Midbrain (tissue), 1 donor: ENCODE data around the gene HTR1E.
"Not testable (repeated sequence)": the region's sequence is repeated elsewhere in the genome, so short reads cannot be mapped to it uniquely, and the experiment has no call there.

Experiments used
- DNase-seq: peaks from one replicate; lab custom pipeline; 2025; lab: John Stamatoyannopoulos, UW

Gene HTR1E

DNA sequence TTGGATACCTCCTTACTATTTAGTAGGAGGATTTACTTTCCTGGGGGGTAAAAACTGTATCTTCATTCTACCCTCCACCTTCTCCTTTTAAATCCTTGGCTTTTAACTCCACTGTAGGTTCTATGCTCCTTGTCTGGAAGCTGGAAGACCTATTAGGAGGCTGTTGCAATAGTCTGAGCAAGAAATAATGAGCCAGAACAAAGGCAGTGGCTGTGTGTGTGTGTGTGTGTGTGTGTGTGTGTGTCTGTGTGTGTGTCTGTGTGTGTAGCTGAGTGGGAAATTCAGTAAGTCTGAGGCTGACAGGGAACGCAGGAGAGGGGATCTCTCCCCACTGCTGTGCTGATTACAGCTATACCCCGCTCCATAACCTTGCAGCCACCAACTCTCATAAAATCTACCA, 35.8 kb downstream of the HTR1E start:
- no peak for DNase-seq

- no peak for DNase-seq
Observed at GRCh38 chr6:86978251-86978650, 40.9 kb downstream of the HTR1E start.

GRCh38 chr6:87001494-87001893, 64.2 kb downstream of the HTR1E start:
- DNase-seq, result no peak

- DNase-seq, result not testable (repeated sequence)
Observed at GRCh38 chr6:87002391-87002790, 65.1 kb downstream of the HTR1E start.

- not testable (repeated sequence) for DNase-seq
Observed at GRCh38 chr6:87006541-87006940, 69.2 kb downstream of the HTR1E start.

DNA sequence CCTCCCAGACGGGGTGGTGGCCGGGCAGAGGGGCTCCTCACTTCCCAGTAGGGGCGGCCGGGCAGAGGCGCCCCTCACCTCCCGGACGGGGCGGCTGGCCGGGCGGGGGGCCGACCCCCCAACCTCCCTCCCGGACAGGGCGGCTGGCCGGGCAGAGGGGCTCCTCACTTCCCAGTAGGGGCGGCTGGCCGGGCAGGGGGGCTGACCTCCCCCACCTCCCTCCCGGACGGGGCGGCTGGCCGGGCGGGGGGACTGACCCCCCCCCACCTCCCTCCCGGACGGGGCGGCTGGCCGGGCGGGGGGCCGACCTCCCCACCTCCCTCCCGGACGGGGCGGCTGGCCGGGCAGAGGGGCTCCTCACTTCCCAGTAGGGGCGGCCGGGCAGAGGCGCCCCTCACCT, 72.3 kb downstream of the HTR1E start:
- DNase-seq, result not testable (repeated sequence)

DNA sequence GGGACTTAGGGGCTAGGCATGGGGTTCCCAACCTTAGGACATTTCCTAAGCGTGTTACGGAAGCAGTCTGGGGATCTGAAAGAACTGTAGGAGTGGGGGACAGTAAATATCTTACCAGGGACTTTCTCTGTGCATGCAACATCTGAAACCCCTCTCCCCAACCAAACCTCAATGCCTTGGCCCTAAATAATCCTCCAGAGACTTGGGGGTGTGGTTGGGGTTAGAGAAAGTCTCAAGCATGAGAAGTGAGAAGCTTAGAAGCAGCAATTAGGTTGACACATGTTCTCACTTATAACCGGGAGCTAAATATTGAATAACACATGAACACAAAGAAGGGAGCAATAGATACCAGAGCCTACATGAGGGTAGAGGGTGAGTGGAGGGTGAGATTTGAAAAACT, 74.7 kb downstream of the HTR1E start:
- no peak for DNase-seq

- no peak for DNase-seq
Observed at GRCh38 chr6:87012743-87013142, 75.4 kb downstream of the HTR1E start.

GRCh38 chr6:87016772-87017171, 79.4 kb downstream of the HTR1E start:
- DNase-seq, result no peak

GRCh38 chr6:87027021-87027420, 89.7 kb downstream of the HTR1E start:
- DNase-seq, result no peak

GRCh38 chr6:87029711-87030314, 92.5 kb downstream of the HTR1E start:
- DNase-seq, result peak; percentile 14

DNA sequence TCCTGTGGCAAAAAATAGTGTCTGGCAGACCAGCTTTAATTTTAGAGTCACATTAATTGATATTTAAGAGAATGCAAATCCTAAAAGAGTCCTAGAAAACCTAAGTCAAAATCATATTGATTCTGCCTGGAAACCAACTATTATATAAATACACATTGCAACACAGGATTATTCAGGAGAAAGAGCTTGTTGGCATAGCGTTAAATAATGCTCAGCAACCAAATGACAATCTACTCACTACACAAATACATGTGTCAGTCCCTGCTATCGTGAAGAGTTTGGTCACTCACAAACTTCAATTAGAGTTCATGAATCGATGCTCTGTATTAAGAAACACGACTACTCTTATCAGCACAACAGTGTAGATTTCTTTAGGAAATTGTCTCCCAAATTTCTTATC, 103.4 kb downstream of the HTR1E start:
- no peak for DNase-seq

DNA sequence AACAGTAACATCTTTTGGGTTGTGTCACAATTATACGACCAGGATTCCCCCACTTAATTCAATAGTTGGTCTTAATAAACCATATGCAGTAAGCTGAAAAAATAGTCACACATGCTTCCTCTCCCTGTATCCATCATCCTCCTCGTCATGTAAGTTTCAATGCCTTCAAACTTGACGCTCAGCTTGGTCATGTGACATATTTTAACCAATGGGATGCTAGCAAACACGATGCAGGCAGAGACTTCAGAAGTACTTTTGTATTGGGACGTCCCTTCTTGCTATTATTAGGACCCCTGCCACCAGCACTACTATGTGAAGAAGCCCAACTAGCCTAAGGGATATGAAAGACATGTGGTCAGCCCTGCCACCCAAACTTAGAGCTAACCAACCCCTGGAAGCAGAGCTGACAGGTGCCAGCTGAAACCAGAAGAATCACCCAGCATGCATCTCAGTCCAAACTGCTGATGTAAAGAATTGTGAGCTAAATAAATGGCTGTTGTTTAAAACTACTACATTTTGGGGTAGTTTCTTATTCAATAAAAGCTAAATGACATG, 108.3 kb downstream of the HTR1E start:
- no peak for DNase-seq

DNA sequence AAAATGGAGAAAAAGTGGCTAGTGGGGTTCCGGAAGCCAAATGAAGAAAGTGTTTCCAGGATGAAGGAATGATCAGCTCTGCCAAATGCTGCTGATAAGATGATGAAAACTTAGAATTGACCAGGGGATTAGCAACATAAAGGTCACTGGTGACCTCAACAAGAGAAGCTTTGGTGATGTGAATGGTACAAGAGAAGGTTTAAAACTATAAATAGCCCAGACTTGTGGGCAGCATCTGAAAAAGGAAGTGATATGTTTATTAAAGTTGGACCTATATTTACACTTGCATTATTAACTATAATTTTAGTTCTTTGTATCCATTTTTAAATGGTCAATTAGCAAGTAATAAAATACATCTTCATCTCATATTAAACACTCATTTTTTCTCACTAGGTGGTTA, 112.5 kb downstream of the HTR1E start:
- no peak for DNase-seq

GRCh38 chr6:87053312-87053711, 116.0 kb downstream of the HTR1E start:
- no peak for DNase-seq

DNA sequence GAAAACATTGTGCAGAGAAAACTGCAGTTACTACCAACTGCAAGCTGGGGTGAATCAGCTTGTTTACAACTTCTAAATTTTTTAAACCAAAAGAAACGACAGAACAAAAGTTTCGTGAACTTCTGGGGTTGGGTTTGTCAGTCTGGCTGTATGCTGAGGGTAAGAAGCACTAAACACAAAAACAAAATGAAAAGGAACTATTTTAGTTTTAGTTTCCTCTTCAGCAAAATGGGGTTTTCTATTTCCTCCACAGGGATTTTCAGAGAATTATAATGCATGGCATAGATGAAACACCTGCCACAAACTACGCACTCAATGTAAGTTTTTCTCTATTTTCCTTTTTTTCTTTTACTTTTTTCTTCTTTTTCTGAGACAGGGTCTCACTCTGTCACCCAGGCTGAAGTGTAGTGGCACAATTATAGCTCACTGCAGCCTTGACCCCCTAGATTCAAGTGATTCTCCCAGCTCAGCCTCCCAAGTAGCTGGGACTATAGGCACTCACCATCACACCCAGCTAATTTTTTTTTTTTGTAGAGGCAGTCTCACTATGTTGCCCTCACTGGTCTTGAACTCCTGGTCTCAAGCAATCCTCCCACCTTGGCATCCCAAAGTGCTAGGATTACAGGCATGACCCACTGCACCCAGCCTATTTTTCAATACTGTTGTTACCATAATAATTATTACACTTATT, 117.0 kb downstream of the HTR1E start:
- DNase-seq, result no peak

GRCh38 chr6:87059943-87060342, 122.6 kb downstream of the HTR1E start:
- no peak for DNase-seq

DNA sequence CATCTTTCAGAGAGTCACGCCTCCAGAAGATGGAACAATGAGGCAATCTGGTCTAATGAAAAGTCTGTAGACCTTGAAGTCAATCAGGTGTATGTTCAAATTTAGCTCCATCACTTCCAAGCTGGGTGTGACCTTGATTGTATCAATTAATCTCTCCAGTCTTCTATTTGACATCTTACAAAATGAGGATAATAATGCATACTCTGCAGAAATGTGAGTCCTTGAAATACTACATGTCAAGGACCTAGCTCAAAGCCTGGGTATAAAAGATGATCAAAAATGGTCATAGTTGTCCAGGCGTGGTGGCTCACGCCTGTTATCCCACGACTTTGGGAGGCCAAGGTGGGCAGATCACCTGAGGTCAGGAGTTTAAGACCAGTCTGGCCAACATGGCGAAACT, 127.8 kb downstream of the HTR1E start:
- DNase-seq, result no peak
